Sciatic nerve (tissue), 2 donors: ENCODE data around the gene ADAMTS13. TPM values are rescaled to one million over a fixed set of nuclear protein-coding genes. Genes with fewer than 3 reads are reported as not detected.
A peak's percentile ranks its signal among the peaks of the same experiment; 100 is the strongest.

Experiments used
- ATAC-seq: fragments of 200-7000 bp; cut with Tn5 transposase; one replicate; pipeline ENCODE4 v1.9.1; 2020; ENCODE audit warnings: mild to moderate bottlenecking, moderate library complexity
- DNase-seq: peaks from one replicate; pipeline ENCODE4 v3.0.0-alpha.2; 2020; ENCODE audit warnings: low spot score
- intact Hi-C: fragments of 100-400 bp; cut with DNase I; formaldehyde crosslinking; loops from one replicate; pipeline ENCODE4 v1.14.2; 2022
- total RNA-seq: library from RNA; stranded (reverse); fragmentation: NEBNext Ultra II Directional; extraction: Animal tissue kit (Norgen Biotek cat#: 25700); gene quantifications from one replicate; pipeline ENCODE4 v1.2.1, GENCODE V29; 2021
- donor health status: DM: no; HTN: no; CAD: no.
- donor health status: DM: no; HTN: no; CAD: no.

Gene ADAMTS13
- total RNA-seq, 1 donor from 2014 or later: 4.6 TPM

- ATAC-seq (peak; percentile 96), DNase-seq (peak; percentile 85)
- intact Hi-C loops: no loop called here
These were observed 4.4 kb upstream of the ADAMTS13 start, which contains the start of gene REXO4 for GRCh38 chr9:133417541-133418461. REXO4 (minus strand) TSS chr9:133418010; CDS start chr9:133417844, 166 bp downstream.

- ATAC-seq: no peak
- no peak for DNase-seq
- intact Hi-C loops: no loop called here
These were observed 3.2 kb upstream of the ADAMTS13 start for GRCh38 chr9:133419005-133419404.

- intact Hi-C loops: no loop called here
- ATAC-seq: no peak
- DNase-seq: no peak
These were observed 1.8 kb upstream of the ADAMTS13 start for GRCh38 chr9:133420392-133420827.

GRCh38 chr9:133423216-133423615 lies 1.0 kb downstream of the ADAMTS13 start:
- intact Hi-C loops: no loop called here
- no peak for ATAC-seq
- DNase-seq: no peak

GRCh38 chr9:133424187-133424586 lies 2.0 kb downstream of the ADAMTS13 start:
- DNase-seq (no peak), ATAC-seq (no peak)
- intact Hi-C loops: no loop called here

- intact Hi-C loops: no loop called here
- no peak for ATAC-seq
- no peak for DNase-seq
These were observed 3.0 kb downstream of the ADAMTS13 start for GRCh38 chr9:133425049-133425632.

GRCh38 chr9:133426011-133426410 lies 3.8 kb downstream of the ADAMTS13 start:
- intact Hi-C loops: no loop called here

GRCh38 chr9:133427658-133428348 lies 5.6 kb downstream of the ADAMTS13 start:
- no peak for ATAC-seq
- intact Hi-C loops: no loop called here

More at GRCh38 chr9:133426011-133426410, 3.8 kb downstream of the ADAMTS13 start:
- ATAC-seq: no peak
- no peak for DNase-seq

GRCh38 chr9:133428617-133429101 lies 6.5 kb downstream of the ADAMTS13 start:
- intact Hi-C loops: no loop called here
- DNase-seq: no peak
- ATAC-seq: no peak

More at GRCh38 chr9:133427658-133428348, 5.6 kb downstream of the ADAMTS13 start:
- DNase-seq: no peak

GRCh38 chr9:133429214-133429613 lies 7.0 kb downstream of the ADAMTS13 start:
- ATAC-seq: peak; percentile 11
- intact Hi-C loops: no loop called here
- DNase-seq: no peak

- ATAC-seq (peak; percentile 56), DNase-seq (no peak)
- intact Hi-C loops: no loop called here
These were observed 7.5 kb downstream of the ADAMTS13 start for GRCh38 chr9:133429641-133430161.

- intact Hi-C loops: no loop called here
- DNase-seq (no peak), ATAC-seq (no peak)
These were observed 8.1 kb downstream of the ADAMTS13 start for GRCh38 chr9:133430244-133430643.

GRCh38 chr9:133433351-133433843 lies 11.2 kb downstream of the ADAMTS13 start:
- no peak for ATAC-seq
- DNase-seq: no peak

GRCh38 chr9:133436681-133437080 lies 14.5 kb downstream of the ADAMTS13 start:
- no peak for DNase-seq

More at GRCh38 chr9:133433351-133433843, 11.2 kb downstream of the ADAMTS13 start:
- intact Hi-C loops: no loop called here

GRCh38 chr9:133437753-133438531 lies 15.8 kb downstream of the ADAMTS13 start:
- ATAC-seq (no peak), DNase-seq (no peak)
- intact Hi-C loops: no loop called here

More at GRCh38 chr9:133436681-133437080, 14.5 kb downstream of the ADAMTS13 start:
- no peak for ATAC-seq
- intact Hi-C loops: no loop called here

GRCh38 chr9:133439337-133439736 lies 17.2 kb downstream of the ADAMTS13 start:
- DNase-seq: no peak
- intact Hi-C loops: no loop called here
- no peak for ATAC-seq

- intact Hi-C loops: no loop called here
- no peak for ATAC-seq
These were observed 18.7 kb downstream of the ADAMTS13 start for GRCh38 chr9:133440874-133441273.

GRCh38 chr9:133441571-133441970 lies 19.4 kb downstream of the ADAMTS13 start:
- ATAC-seq (no peak), DNase-seq (no peak)
- intact Hi-C loops: no loop called here

More at GRCh38 chr9:133440874-133441273, 18.7 kb downstream of the ADAMTS13 start:
- no peak for DNase-seq
